ENCODE results near the gene RBSN. TPM values are rescaled to one million over a fixed set of nuclear protein-coding genes. Genes with fewer than 3 reads are reported as not detected.

The RBSN gene
- total RNA-seq, 3 donors from 2014 or later: 16.5 to 36.8 (median 18.2) TPM

DNA sequence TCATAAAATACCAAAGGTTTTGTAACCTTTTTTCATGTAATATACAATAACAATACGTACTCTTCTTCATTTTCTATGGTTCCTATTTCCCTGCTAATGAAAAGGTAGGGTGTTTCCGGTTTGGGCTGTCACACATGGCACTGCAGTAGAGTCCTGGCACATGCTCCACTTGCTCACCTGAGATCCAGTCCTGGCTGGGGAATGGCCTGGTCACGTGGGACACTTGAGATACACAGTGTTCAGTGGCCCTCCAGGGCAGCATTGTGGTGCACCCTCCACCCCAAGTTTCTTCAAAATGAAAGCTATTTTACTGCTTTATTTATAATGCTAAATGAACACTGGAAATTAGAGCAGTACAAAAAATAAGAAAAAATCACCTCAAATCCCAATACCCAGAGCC lies 57.0 kb downstream of the RBSN start:
- H3K4me3 ChIP-seq: no peak overlapping the region
- ATAC-seq (no peak), DNase-seq (no peak)
- intact Hi-C loops (cut with DNase I, micrococcal nuclease): no loop called here
- no peaks in the 10 kb centered on the region for H3K9me3 ChIP-seq
- TF ChIP-seq, protein P1, sequence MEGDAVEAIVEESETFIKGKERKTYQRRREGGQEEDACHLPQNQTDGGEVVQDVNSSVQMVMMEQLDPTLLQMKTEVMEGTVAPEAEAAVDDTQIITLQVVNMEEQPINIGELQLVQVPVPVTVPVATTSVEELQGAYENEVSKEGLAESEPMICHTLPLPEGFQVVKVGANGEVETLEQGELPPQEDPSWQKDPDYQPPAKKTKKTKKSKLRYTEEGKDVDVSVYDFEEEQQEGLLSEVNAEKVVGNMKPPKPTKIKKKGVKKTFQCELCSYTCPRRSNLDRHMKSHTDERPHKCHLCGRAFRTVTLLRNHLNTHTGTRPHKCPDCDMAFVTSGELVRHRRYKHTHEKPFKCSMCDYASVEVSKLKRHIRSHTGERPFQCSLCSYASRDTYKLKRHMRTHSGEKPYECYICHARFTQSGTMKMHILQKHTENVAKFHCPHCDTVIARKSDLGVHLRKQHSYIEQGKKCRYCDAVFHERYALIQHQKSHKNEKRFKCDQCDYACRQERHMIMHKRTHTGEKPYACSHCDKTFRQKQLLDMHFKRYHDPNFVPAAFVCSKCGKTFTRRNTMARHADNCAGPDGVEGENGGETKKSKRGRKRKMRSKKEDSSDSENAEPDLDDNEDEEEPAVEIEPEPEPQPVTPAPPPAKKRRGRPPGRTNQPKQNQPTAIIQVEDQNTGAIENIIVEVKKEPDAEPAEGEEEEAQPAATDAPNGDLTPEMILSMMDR (IDR thresholded peaks at IDR 0.05): no peak
- peaks cover 4% of the 10 kb centered on the region for H3K36me3 ChIP-seq (ENCODE audit: low read depth)
- H3K4me1 ChIP-seq (ENCODE audit: low read depth): no peaks in the 10 kb centered on the region

DNA sequence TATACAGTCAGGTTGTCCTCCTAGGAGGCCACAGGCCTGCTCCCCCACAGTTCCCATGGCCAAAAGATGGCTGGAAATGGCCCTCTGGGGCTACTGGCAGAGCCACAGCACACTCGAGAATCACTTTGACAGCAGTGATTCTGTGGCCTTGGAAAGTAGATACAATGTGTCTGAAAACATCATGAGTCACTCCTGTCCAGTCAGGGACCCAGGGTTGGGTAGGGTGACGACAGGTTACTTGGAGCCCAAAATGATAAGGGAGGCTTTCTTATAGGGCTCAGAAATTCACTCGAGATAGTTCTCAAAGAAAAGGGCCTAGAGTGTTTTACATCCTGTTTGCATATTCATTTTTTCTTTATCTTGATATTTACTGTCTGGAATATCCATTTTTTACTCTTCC lies 58.1 kb downstream of the RBSN start:
- Histone ChIP-seq H3K4me3 (no peak overlapping the region), H3K36me3 (ENCODE audit: low read depth) (peaks cover 4% of the 10 kb centered on the region), H3K9me3 (no peaks in the 10 kb centered on the region), H3K4me1 (ENCODE audit: low read depth) (no peaks in the 10 kb centered on the region)
- DNase-seq (no peak), ATAC-seq (no peak)
- intact Hi-C loops (cut with DNase I, micrococcal nuclease): no loop called here
- TF ChIP-seq, protein P1 (IDR thresholded peaks at IDR 0.05): no peak

DNA sequence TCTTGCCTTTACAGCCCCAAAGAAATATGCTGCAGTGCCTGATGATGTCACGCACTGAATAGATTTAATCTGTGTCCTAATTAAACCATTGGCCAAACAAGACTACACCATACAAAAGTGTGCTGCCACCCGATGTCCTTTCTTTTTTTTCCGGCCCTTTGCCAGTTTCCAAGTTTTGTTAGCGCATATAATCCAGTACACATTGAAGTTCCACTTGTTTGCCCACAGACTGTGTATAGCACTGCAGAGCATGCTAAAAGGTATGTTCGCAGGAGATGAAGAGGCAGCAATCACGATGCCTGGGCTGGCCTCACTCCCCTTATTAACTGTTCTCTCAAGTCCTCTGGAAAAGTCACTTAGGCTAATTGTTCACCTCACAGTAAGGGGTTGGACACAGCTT lies 60.6 kb downstream of the RBSN start:
- H3K4me3 ChIP-seq: no peak overlapping the region
- peaks cover 15% of the 10 kb centered on the region for H3K36me3 ChIP-seq (ENCODE audit: low read depth)
- no peak for DNase-seq
- H3K4me1 ChIP-seq (ENCODE audit: low read depth): no peaks in the 10 kb centered on the region
- TF ChIP-seq, protein P1 (IDR thresholded peaks at IDR 0.05): no peak
- ATAC-seq: no peak
- H3K9me3 ChIP-seq: no peaks in the 10 kb centered on the region
- intact Hi-C loops (cut with DNase I, micrococcal nuclease): no loop called here

DNA sequence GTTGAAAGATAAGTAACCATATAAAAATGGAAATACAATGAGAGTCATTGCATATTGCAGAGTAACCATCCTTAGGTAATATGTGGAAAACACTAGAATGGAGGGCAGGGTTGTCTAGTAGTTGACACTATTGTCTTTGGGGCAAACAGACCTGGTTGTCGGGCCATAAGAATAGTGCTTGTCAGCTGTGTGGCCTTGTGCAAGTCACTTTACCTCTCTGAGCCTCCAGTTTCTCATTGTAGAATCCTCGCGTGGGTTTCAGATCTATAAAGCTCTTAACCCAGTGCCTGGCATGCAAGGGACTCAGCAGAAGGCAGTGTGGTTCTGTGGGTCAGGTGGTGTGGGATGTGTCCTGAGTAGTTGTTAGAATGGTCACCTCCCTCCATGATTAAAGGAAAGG lies 65.8 kb downstream of the RBSN start:
- intact Hi-C loops (cut with DNase I, micrococcal nuclease): no loop called here
- ATAC-seq: no peak
- Histone ChIP-seq H3K36me3 (ENCODE audit: low read depth) (peaks cover 11% of the 10 kb centered on the region), H3K4me3 (no peak overlapping the region), H3K9me3 (no peaks in the 10 kb centered on the region), H3K4me1 (ENCODE audit: low read depth) (no peaks in the 10 kb centered on the region)
- TF ChIP-seq, protein P1 (IDR thresholded peaks at IDR 0.05): no peak
- DNase-seq: no peak

DNA sequence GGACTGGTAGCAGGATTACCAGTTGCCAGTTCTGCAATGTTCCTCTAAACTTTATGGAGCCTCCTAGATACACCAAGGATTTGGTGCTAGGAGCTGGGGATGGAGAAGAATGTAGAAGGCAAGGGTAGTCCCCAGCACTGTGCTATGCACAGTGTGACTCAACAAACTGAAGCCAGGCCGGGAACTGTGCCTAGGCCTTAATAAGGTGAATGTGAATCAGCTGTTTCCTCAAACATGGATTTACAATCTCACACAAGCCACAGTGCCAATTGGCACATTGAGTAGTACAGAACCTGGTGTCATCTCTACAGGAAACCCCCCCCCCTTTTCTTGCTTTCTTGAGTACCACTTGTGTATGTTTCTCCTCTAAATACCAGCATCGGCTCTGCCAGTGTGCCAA lies 66.3 kb downstream of the RBSN start:
- no peak for DNase-seq
- TF ChIP-seq, protein P1 (IDR thresholded peaks at IDR 0.05): no peak
- no peaks in the 10 kb centered on the region for H3K4me1 ChIP-seq (ENCODE audit: low read depth)
- no peaks in the 10 kb centered on the region for H3K9me3 ChIP-seq
- no peak overlapping the region for H3K4me3 ChIP-seq
- peaks cover 11% of the 10 kb centered on the region for H3K36me3 ChIP-seq (ENCODE audit: low read depth)
- intact Hi-C loops (cut with DNase I, micrococcal nuclease): no loop called here
- no peak for ATAC-seq

DNA sequence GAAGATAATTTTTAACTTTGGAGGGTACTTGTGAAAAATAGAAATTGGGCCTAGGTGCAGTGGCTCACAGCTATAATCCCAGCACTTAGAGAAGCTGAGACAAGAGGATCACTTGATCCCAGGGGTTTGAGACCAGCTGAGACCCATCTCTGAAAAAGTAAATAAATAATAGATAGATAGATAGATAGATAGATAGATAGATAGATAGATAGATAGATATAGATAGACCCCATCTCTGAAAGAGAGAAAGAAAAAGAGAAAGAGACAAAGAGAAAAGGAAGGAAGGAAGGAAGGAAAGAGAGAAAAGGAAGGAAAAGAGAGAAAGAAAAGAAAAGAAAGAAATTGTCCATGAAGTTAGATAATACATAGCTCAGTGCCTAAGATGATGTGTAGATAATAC lies 69.3 kb downstream of the RBSN start:
- no peak for ATAC-seq
- DNase-seq: no peak
- H3K9me3 ChIP-seq: no peaks in the 10 kb centered on the region
- intact Hi-C loops (cut with DNase I, micrococcal nuclease): no loop called here
- no peaks in the 10 kb centered on the region for H3K4me1 ChIP-seq (ENCODE audit: low read depth)
- H3K4me3 ChIP-seq: no peak overlapping the region
- H3K36me3 ChIP-seq (ENCODE audit: low read depth): peaks cover 2% of the 10 kb centered on the region
- TF ChIP-seq, protein P1 (IDR thresholded peaks at IDR 0.05): no peak

All from mucosa of descending colon (tissue), 3 donors.